ENCODE data around the gene ATP8A2. TPM values are rescaled to one million over a fixed set of nuclear protein-coding genes. Genes with fewer than 3 reads are reported as not detected.

The ATP8A2 gene
- total RNA-seq, 1 experiment from 2014 or later, result 5.2 TPM

- TF ChIP-seq TEAD4 (CRISPR knock-in tag; IDR thresholded peaks at IDR 0.05) (no peak), RELA (CRISPR knock-in tag; IDR thresholded peaks at IDR 0.05; ENCODE audit: borderline replicate concordance) (no peak), ZSCAN18 (CRISPR knock-in tag; IDR thresholded peaks at IDR 0.05) (no peak), ZNF263 (CRISPR knock-in tag; IDR thresholded peaks at IDR 0.05; ENCODE audit: low read depth) (no peak), ZNF416 (CRISPR knock-in tag; IDR thresholded peaks at IDR 0.05) (no peak), ZNF532 (CRISPR knock-in tag; IDR thresholded peaks at IDR 0.05; ENCODE audit: borderline replicate concordance) (no peak), IRF2 (CRISPR knock-in tag; IDR thresholded peaks at IDR 0.05; ENCODE audit: borderline replicate concordance, low read depth) (no peak), GTF2I (CRISPR knock-in tag; conservative IDR thresholded peaks at IDR 0.05) (no peak)
- TF ChIP-seq, protein P1, sequence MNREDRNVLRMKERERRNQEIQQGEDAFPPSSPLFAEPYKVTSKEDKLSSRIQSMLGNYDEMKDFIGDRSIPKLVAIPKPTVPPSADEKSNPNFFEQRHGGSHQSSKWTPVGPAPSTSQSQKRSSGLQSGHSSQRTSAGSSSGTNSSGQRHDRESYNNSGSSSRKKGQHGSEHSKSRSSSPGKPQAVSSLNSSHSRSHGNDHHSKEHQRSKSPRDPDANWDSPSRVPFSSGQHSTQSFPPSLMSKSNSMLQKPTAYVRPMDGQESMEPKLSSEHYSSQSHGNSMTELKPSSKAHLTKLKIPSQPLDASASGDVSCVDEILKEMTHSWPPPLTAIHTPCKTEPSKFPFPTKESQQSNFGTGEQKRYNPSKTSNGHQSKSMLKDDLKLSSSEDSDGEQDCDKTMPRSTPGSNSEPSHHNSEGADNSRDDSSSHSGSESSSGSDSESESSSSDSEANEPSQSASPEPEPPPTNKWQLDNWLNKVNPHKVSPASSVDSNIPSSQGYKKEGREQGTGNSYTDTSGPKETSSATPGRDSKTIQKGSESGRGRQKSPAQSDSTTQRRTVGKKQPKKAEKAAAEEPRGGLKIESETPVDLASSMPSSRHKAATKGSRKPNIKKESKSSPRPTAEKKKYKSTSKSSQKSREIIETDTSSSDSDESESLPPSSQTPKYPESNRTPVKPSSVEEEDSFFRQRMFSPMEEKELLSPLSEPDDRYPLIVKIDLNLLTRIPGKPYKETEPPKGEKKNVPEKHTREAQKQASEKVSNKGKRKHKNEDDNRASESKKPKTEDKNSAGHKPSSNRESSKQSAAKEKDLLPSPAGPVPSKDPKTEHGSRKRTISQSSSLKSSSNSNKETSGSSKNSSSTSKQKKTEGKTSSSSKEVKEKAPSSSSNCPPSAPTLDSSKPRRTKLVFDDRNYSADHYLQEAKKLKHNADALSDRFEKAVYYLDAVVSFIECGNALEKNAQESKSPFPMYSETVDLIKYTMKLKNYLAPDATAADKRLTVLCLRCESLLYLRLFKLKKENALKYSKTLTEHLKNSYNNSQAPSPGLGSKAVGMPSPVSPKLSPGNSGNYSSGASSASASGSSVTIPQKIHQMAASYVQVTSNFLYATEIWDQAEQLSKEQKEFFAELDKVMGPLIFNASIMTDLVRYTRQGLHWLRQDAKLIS (CRISPR knock-in tag; IDR thresholded peaks at IDR 0.05; ENCODE audit: borderline replicate concordance), result no peak
- TF ChIP-seq, protein P2, sequence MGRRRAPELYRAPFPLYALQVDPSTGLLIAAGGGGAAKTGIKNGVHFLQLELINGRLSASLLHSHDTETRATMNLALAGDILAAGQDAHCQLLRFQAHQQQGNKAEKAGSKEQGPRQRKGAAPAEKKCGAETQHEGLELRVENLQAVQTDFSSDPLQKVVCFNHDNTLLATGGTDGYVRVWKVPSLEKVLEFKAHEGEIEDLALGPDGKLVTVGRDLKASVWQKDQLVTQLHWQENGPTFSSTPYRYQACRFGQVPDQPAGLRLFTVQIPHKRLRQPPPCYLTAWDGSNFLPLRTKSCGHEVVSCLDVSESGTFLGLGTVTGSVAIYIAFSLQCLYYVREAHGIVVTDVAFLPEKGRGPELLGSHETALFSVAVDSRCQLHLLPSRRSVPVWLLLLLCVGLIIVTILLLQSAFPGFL (CRISPR knock-in tag; IDR thresholded peaks at IDR 0.05; ENCODE audit: borderline replicate concordance), result no peak
Measured at GRCh38 chr13:25688536-25688935, 316.8 kb downstream of the ATP8A2 start (continued).

DNA sequence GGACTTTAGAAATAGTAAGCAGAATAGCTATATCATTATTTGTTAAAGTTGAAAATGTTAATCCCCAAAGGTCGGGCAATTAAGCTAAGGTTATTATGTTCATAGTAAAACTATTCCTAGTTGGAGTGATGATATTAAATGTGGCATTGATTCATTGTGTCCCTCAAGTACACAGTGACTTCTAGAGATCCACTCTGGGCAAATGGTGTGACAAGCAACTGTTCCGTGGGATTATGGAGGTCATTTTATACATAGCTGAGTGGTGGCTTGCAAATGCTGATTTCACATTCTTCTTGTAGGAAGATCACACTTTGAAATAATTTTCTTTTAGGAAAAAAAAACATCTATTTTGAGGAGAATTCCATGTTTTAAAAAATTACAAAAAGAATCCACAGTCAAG lies 317.8 kb downstream of the ATP8A2 start:
- H3K9me3 Mint-ChIP-seq, result peaks cover 3% of the 10 kb centered on the region; the same call in 1 of the 2 replicates
- POLR2A ChIA-PET, result no interaction called here
- DNase-seq (ENCODE audit: low spot score) (no peak), ATAC-seq (no peak)
- H3K27ac Mint-ChIP-seq, result no peak overlapping the region
- H3K4me3 Mint-ChIP-seq, result no peak overlapping the region
- no peaks in the 10 kb centered on the region for H3K36me3 Mint-ChIP-seq
- CTCF ChIA-PET, result no interaction called here
- no peaks in the 10 kb centered on the region for H3K27me3 Mint-ChIP-seq (ENCODE audit: low read depth)
- H3K4me1 Mint-ChIP-seq, result peaks cover 10% of the 10 kb centered on the region
- TF ChIP-seq, protein P3, sequence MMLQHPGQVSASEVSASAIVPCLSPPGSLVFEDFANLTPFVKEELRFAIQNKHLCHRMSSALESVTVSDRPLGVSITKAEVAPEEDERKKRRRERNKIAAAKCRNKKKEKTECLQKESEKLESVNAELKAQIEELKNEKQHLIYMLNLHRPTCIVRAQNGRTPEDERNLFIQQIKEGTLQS (CRISPR knock-in tag; conservative IDR thresholded peaks at IDR 0.05), result no peak
- no peak for TF ChIP-seq KAT7 (CRISPR knock-in tag; IDR thresholded peaks at IDR 0.05; ENCODE audit: borderline replicate concordance)
- TF ChIP-seq, protein P4, sequence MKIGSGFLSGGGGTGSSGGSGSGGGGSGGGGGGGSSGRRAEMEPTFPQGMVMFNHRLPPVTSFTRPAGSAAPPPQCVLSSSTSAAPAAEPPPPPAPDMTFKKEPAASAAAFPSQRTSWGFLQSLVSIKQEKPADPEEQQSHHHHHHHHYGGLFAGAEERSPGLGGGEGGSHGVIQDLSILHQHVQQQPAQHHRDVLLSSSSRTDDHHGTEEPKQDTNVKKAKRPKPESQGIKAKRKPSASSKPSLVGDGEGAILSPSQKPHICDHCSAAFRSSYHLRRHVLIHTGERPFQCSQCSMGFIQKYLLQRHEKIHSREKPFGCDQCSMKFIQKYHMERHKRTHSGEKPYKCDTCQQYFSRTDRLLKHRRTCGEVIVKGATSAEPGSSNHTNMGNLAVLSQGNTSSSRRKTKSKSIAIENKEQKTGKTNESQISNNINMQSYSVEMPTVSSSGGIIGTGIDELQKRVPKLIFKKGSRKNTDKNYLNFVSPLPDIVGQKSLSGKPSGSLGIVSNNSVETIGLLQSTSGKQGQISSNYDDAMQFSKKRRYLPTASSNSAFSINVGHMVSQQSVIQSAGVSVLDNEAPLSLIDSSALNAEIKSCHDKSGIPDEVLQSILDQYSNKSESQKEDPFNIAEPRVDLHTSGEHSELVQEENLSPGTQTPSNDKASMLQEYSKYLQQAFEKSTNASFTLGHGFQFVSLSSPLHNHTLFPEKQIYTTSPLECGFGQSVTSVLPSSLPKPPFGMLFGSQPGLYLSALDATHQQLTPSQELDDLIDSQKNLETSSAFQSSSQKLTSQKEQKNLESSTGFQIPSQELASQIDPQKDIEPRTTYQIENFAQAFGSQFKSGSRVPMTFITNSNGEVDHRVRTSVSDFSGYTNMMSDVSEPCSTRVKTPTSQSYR (CRISPR knock-in tag; IDR thresholded peaks at IDR 0.05), result no peak
- TF ChIP-seq ZNF532 (CRISPR knock-in tag; IDR thresholded peaks at IDR 0.05; ENCODE audit: borderline replicate concordance), result no peak
- TF ChIP-seq OVOL2 (CRISPR knock-in tag; IDR thresholded peaks at IDR 0.05; ENCODE audit: borderline replicate concordance), result no peak
- no peak for TF ChIP-seq ZNF232 (CRISPR knock-in tag; IDR thresholded peaks at IDR 0.05)
- TF ChIP-seq ZNF423 (CRISPR knock-in tag; IDR thresholded peaks at IDR 0.05), result no peak
- no peak for TF ChIP-seq IRF2 (CRISPR knock-in tag; IDR thresholded peaks at IDR 0.05; ENCODE audit: borderline replicate concordance, low read depth)
- TF ChIP-seq ZNF671 (CRISPR knock-in tag; IDR thresholded peaks at IDR 0.05), result no peak
- no peak for TF ChIP-seq NFYB (CRISPR knock-in tag; conservative IDR thresholded peaks at IDR 0.05; ENCODE audit: low read depth)

All from WTC11 (cell line).